Smooth muscle cell of trachea (primary cell): ENCODE measurements around the gene IGSF6. TPM values are rescaled to one million over a fixed set of nuclear protein-coding genes. Genes with fewer than 3 reads are reported as not detected.

Experiments
- total RNA-seq: library from RNA; depleted of rRNA; stranded (reverse); fragments of >200 nt; gene quantifications from 2 replicates; pipeline ENCODE4 v1.2.1, GENCODE V29; 2014

IGSF6 gene
- not detected in 2 replicates for total RNA-seq

GRCh38 chr16:21652453-21652852, at the start of gene IGSF6:
IGSF6 (minus strand) TSS chr16:21652608; CDS start chr16:21652598, 10 bp downstream.

GRCh38 chr16:21663889-21664647, 11.7 kb upstream of the IGSF6 start, which contains the start of gene OTOA:
OTOA (plus strand) TSS chr16:21663968; CDS start chr16:21678515, 14,547 bp downstream.

GRCh38 chr16:21599122-21600030, 53.0 kb downstream of the IGSF6 start, which contains the start of gene METTL9:
METTL9 (plus strand) TSS chr16:21599577; CDS start chr16:21599734, 157 bp downstream.

Other genes starting within 250 kb of the IGSF6 start
- gene METTL9, start 53.0 kb downstream of the IGSF6 start, total RNA-seq: 186 and 207 TPM in 2 replicates
- 0.15 and 0.17 TPM in 2 replicates for gene OTOA, start 11.4 kb upstream of the IGSF6 start, total RNA-seq
- gene NPIPB4, start 205.1 kb upstream of the IGSF6 start, total RNA-seq: 30.9 and 34.0 TPM in 2 replicates